MM.1S (cell line): ENCODE data around the gene JSRP1.
A peak's percentile ranks its signal among the peaks of the same experiment; 100 is the strongest.

ENCODE experiments used
- DNase-seq: peaks from one replicate; pipeline ENCODE4 v3.0.0-alpha.2; 2015
- H2AFZ ChIP-seq: fragments of 300-600 bp; sonication (generic); 2 replicates; pipeline ENCODE4 v1.6.0; 2016; ENCODE audit warnings: antibody characterized with exemption, low read length
- H3F3A ChIP-seq: fragments of 300-600 bp; sonication (generic); 2 replicates; pipeline ENCODE4 v1.6.1; 2016; ENCODE audit warnings: mild to moderate bottlenecking, antibody characterized with exemption, low read length, moderate library complexity, mixed read lengths; ENCODE audit not compliant: insufficient read depth
- H3K27ac ChIP-seq: fragments of 300-600 bp; sonication (generic); 2 replicates; pipeline ENCODE4 v1.5.1; 2016; ENCODE audit warnings: mild to moderate bottlenecking, low read length
- H3K27me3 ChIP-seq: fragments of 300-600 bp; sonication (generic); replicated peaks from 2 replicates; pipeline ENCODE4 v1.6.0; 2016; ENCODE audit warnings: low read length; ENCODE audit not compliant: insufficient read depth
- H3K36me3 ChIP-seq: fragments of 300-600 bp; sonication (generic); replicated peaks from 2 replicates; pipeline ENCODE4 v1.6.1; 2016; ENCODE audit warnings: mild to moderate bottlenecking, low read length, mixed read lengths; ENCODE audit not compliant: insufficient read depth
- H3K4me1 ChIP-seq: fragments of 300-600 bp; sonication (generic); 2 replicates; pipeline ENCODE4 v1.6.1; 2016; ENCODE audit warnings: low read length, mixed read lengths
- H3K4me2 ChIP-seq: fragments of 300-600 bp; sonication (generic); 2 replicates; pipeline ENCODE4 v1.6.0; 2016; ENCODE audit warnings: low read depth, low read length
- H3K4me3 ChIP-seq: fragments of 300-600 bp; sonication (generic); 2 replicates; pipeline ENCODE4 v1.5.1; 2016; ENCODE audit warnings: low read length, mixed read lengths
- H3K79me2 ChIP-seq: fragments of 300-600 bp; sonication (generic); 2 replicates; pipeline ENCODE4 v1.6.1; 2016; ENCODE audit warnings: mixed run types, low read length, mixed read lengths
- H3K9ac ChIP-seq: fragments of 300-600 bp; sonication (generic); 2 replicates; pipeline ENCODE4 v1.6.1; 2016; ENCODE audit warnings: low read length, mixed read lengths
- H3K9me2 ChIP-seq: fragments of 300-600 bp; sonication (generic); replicated peaks from 2 replicates; pipeline ENCODE4 v1.6.1; 2016; ENCODE audit warnings: mild to moderate bottlenecking, low read length, mixed read lengths; ENCODE audit not compliant: insufficient read depth
- H3K9me3 ChIP-seq: fragments of 300-600 bp; sonication (generic); replicated peaks from 2 replicates; pipeline ENCODE4 v1.6.1; 2016; ENCODE audit warnings: mild to moderate bottlenecking, low read length, mixed read lengths; ENCODE audit not compliant: insufficient read depth
- H4K20me1 ChIP-seq: fragments of 300-600 bp; sonication (generic); 2 replicates; pipeline ENCODE4 v1.6.1; 2016; ENCODE audit warnings: mild to moderate bottlenecking, low read length, moderate library complexity, mixed read lengths; ENCODE audit not compliant: insufficient read depth
- EZH2 ChIP-seq: fragments of 300-600 bp; sonication (generic); optimal IDR thresholded peaks from 2 replicates; pipeline ENCODE3; 2017; ENCODE audit warnings: low read depth, mild to moderate bottlenecking, antibody characterized with exemption, low read length, mixed read lengths
- EZH2phosphoT487 ChIP-seq: fragments of 300-600 bp; sonication (generic); IDR thresholded peaks from 2 replicates; pipeline ENCODE4 v1.6.1; 2018; ENCODE audit warnings: antibody characterized with exemption, low read length
- TF ChIP-seq, protein P1 (sequence below): fragments of 300-600 bp; sonication (generic); IDR thresholded peaks from 2 replicates; pipeline ENCODE4 v1.5.1; 2016; ENCODE audit warnings: antibody characterized with exemption, low read length, mixed read lengths

JSRP1 gene

GRCh38 chr19:2274185-2274711, 18.0 kb upstream of the JSRP1 start:
- Histone ChIP-seq H3K79me2 (peaks cover 59% of the 10 kb centered on the region), H3K9ac (no peak overlapping the region), H2AFZ (no peak overlapping the region), H3K27ac (no peak overlapping the region), H3K4me1 (peaks cover 26% of the 10 kb centered on the region), H3F3A (peaks cover 47% of the 10 kb centered on the region), H3K4me3 (0 out of 2 replicates have a peak overlapping the region, but pooled peaks have one; percentile 10), H3K4me2 (peak overlapping the region; percentile 75; the same call in 1 of the 2 replicates), H3K27me3 (no peaks in the 10 kb centered on the region), H4K20me1 (peaks cover 38% of the 10 kb centered on the region), H3K9me2 (no peaks in the 10 kb centered on the region), H3K9me3 (no peaks in the 10 kb centered on the region), H3K36me3 (peaks cover 17% of the 10 kb centered on the region)
- TF ChIP-seq, protein P1, sequence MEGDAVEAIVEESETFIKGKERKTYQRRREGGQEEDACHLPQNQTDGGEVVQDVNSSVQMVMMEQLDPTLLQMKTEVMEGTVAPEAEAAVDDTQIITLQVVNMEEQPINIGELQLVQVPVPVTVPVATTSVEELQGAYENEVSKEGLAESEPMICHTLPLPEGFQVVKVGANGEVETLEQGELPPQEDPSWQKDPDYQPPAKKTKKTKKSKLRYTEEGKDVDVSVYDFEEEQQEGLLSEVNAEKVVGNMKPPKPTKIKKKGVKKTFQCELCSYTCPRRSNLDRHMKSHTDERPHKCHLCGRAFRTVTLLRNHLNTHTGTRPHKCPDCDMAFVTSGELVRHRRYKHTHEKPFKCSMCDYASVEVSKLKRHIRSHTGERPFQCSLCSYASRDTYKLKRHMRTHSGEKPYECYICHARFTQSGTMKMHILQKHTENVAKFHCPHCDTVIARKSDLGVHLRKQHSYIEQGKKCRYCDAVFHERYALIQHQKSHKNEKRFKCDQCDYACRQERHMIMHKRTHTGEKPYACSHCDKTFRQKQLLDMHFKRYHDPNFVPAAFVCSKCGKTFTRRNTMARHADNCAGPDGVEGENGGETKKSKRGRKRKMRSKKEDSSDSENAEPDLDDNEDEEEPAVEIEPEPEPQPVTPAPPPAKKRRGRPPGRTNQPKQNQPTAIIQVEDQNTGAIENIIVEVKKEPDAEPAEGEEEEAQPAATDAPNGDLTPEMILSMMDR = no peak
- TF ChIP-seq EZH2 (no peak), EZH2phosphoT487 (no peak)
- DNase-seq = peak; percentile 4

DNA sequence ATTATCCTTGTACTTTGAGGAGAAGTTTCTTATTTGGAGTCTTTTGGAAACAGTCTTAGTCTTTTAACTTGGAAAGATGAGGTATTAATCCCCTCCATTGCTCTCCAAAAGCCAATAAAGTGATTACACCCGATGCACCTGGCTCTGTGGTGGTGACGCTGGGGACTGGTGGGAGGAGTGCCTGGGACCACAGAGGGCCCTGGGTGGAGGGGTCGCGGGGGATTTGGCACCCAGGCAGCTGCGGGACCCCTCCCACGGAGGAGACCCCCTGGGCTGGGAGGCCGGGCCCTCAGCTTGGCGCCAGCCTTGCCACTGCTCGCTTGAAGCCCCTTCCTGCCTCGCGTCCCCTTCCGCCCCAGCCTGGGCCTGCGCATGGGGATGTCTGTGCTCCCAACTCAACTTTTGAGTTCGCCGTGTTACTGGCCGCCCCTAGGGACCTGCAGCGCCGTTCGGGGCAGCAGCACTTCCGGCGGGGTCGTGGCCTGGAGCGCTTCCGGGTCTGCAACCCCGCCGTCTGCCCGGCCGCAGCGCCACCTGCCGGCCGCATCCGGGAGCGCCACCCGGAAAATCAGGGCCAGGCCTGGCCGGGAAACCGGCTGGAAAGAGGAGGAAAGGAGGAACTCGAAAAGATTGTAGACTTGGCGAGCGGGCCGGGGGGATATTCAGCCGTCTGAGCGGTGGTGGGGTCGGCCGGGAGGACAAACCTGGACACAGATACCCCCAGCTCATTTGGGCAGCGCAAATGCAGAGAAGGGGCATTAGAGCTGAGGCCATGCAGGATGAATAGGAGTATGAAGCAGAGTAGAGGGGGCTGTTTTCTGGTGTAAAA, 17.4 kb upstream of the JSRP1 start:
- peak; percentile 94 for DNase-seq
- Histone ChIP-seq H3K36me3 (peaks cover 17% of the 10 kb centered on the region), H3F3A (peaks cover 47% of the 10 kb centered on the region), H3K4me2 (peak overlapping the region; percentile 75), H3K9me3 (no peaks in the 10 kb centered on the region), H3K79me2 (peaks cover 64% of the 10 kb centered on the region), H2AFZ (no peak overlapping the region), H3K27me3 (no peaks in the 10 kb centered on the region), H3K4me3 (peak overlapping the region; percentile 18; the same call in 1 of the 2 replicates), H3K27ac (peak overlapping the region; percentile 61), H3K9ac (no peak overlapping the region; the same call in 1 of the 2 replicates), H3K9me2 (no peaks in the 10 kb centered on the region), H3K4me1 (peaks cover 29% of the 10 kb centered on the region), H4K20me1 (peaks cover 38% of the 10 kb centered on the region)
- TF ChIP-seq EZH2phosphoT487 = no peak
- TF ChIP-seq, protein P1 = peak; percentile 99
- TF ChIP-seq EZH2 = no peak

- H3K4me1 ChIP-seq = peaks cover 37% of the 10 kb centered on the region
- peaks cover 51% of the 10 kb centered on the region for H3F3A ChIP-seq
- peak overlapping the region; percentile 83 for H3K9ac ChIP-seq
- no peaks in the 10 kb centered on the region for H3K27me3 ChIP-seq
- H2AFZ ChIP-seq = no peak overlapping the region
- peak overlapping the region; percentile 83; the same call in 1 of the 2 replicates for H3K27ac ChIP-seq
- H3K79me2 ChIP-seq = peaks cover 72% of the 10 kb centered on the region
- no peaks in the 10 kb centered on the region for H3K9me2 ChIP-seq
- H4K20me1 ChIP-seq = peaks cover 38% of the 10 kb centered on the region
- H3K36me3 ChIP-seq = peaks cover 17% of the 10 kb centered on the region
- H3K9me3 ChIP-seq = no peaks in the 10 kb centered on the region
- peak overlapping the region; percentile 91 for H3K4me2 ChIP-seq
- peak; percentile 31 for DNase-seq
- no peak for TF ChIP-seq EZH2
- TF ChIP-seq, protein P1 = no peak
- TF ChIP-seq EZH2phosphoT487 = no peak
- peak overlapping the region; percentile 98 for H3K4me3 ChIP-seq
Measured at GRCh38 chr19:2271234-2272103, 15.3 kb upstream of the JSRP1 start.
